ENCODE data around the gene ALDH6A1. TPM values are rescaled to one million over a fixed set of nuclear protein-coding genes. Genes with fewer than 3 reads are reported as not detected.

ALDH6A1 gene
- total RNA-seq, 2 donors from 2014 or later = 17.1 to 20.1 TPM

DNA sequence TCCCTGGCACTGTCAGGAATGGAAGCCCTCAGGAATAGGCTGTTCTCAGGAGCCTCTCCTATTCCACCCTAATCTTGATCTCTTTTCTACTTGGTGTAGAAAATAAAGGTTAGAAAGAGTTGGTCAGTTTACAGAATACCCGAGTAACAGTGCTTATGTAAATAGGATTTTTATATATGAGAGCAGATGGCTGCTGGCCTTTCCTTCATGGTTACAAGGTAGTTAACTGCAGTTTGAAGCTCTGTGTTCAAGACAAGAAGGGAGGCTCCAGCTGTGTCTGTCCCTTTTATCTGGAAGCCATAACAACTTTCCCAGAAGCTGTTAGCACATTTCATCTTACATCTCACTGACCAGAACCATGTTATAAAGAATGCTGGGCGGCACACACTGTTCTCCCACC is 42.0 kb downstream of the ALDH6A1 start:
- Histone ChIP-seq H3K27ac (no peak overlapping the region), H3K36me3 (replicated peaks in 1 of 2; ENCODE audit: insufficient read depth in 1 of 2, low read depth in 2 of 2) (no peaks in the 10 kb centered on the region), H3K4me1 (no peaks in the 10 kb centered on the region), H3K27me3 (no peaks in the 10 kb centered on the region), H3K4me3 (no peak overlapping the region), H3K9me3 (no peaks in the 10 kb centered on the region)
- intact Hi-C loops (cut with DNase I) = no loop called here
- TF ChIP-seq CTCF (IDR thresholded peaks at IDR 0.05) = no peak
- no peak for DNase-seq
- 60 to 75% methylated on average over 2 of the region's 2 CpGs for WGBS, 2 donors
- ATAC-seq = no peak

DNA sequence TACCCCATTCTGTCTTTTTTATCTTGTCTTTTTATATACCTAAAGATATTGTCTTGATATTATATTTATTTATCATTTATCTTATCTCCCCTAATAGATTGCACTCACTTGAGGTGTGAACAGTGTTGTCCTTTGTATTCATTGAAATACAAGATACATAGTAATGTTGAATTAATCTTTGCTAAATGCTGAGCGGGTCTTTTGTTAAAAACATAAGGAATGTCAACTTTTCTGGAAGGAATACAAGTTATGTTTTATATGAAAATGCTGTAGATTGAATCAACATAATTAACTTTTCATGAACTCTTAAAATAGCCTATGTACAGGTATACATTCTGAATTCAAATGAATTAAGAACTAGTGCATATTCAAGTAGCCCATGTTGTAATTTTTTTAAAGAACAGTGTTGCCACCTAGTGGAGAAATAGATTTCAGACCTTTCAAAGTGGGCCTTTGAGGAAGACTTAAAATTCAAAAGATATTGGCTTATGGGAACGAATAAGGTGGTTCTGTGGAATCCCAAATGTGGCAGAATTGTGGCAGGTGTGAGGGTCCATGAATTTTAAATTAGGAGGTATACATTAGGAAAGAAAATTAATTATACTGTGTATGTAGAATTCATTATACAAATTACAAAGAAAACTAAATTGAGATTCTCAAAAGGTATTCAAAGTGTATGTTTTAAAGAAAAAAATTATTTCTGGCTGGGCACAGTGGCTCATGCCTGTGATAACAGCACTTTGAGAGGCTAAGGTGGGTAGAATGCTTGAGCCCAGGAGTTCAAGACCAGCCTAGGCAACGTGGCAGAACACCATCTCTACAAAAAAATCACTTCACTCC is 46.0 kb downstream of the ALDH6A1 start:
- ATAC-seq (peak; percentile 48), DNase-seq (peak in 1 of 4 donors; percentile 21)
- TF ChIP-seq POLR2A (IDR thresholded peaks at IDR 0.05) = no peak
- TF ChIP-seq CTCF (IDR thresholded peaks at IDR 0.05) = peak; percentile 28 to 71 (median 64)
- Histone ChIP-seq H3K4me1 (no peaks in the 10 kb centered on the region), H3K36me3 (replicated peaks in 1 of 2; ENCODE audit: insufficient read depth in 1 of 2, low read depth in 2 of 2) (no peaks in the 10 kb centered on the region), H3K27me3 (no peaks in the 10 kb centered on the region), H3K9me3 (no peaks in the 10 kb centered on the region), H3K27ac (no peak overlapping the region), H3K4me3 (no peak overlapping the region)
- intact Hi-C loops (cut with DNase I) = loop anchor here (10.0 kb wide), 1 partner anchor 313 kb away; no protein-coding TSS in a partner anchor
- WGBS, 2 donors = 65 to 69% methylated on average over 3 of the region's 3 CpGs

DNA sequence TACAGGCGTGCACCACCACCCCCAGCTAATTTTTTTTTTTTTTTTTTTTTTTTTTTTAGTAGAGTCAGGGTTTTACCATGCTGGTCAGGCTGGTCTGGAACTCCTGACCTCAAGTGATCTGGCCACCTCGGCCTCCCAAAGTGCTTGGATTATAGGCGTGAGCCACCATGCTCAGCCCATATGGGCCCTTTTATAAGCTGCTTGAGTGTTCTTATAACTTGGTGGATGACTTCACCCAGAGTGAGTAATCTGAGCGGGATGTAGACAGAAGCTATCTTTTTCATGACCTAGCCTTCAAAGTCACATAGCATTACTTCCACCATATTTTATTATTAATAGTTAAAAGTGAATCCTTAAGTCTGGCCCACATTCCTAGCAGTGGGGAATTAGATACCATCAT is 48.7 kb downstream of the ALDH6A1 start:
- H3K27me3 ChIP-seq = no peaks in the 10 kb centered on the region
- no peak overlapping the region for H3K4me3 ChIP-seq
- no peaks in the 10 kb centered on the region for H3K9me3 ChIP-seq
- ATAC-seq (no peak), DNase-seq (no peak)
- no peaks in the 10 kb centered on the region for H3K4me1 ChIP-seq
- intact Hi-C loops (cut with DNase I) = loop anchor here (10.0 kb wide), 1 partner anchor 311 kb away; no protein-coding TSS in a partner anchor
- H3K27ac ChIP-seq = no peak overlapping the region
- no peaks in the 10 kb centered on the region for H3K36me3 ChIP-seq (replicated peaks in 1 of 2; ENCODE audit: insufficient read depth in 1 of 2, low read depth in 2 of 2)
- 71 to 94% methylated on average over 4 of the region's 4 CpGs for WGBS, 2 donors
- TF ChIP-seq POLR2A (IDR thresholded peaks at IDR 0.05) (no peak), CTCF (IDR thresholded peaks at IDR 0.05) (no peak)

- H3K4me1 ChIP-seq = no peaks in the 10 kb centered on the region
- no peaks in the 10 kb centered on the region for H3K36me3 ChIP-seq (replicated peaks in 1 of 2; ENCODE audit: insufficient read depth in 1 of 2, low read depth in 2 of 2)
- no peaks in the 10 kb centered on the region for H3K27me3 ChIP-seq
- H3K27ac ChIP-seq = no peak overlapping the region
- no peaks in the 10 kb centered on the region for H3K9me3 ChIP-seq
- H3K4me3 ChIP-seq = no peak overlapping the region
- WGBS, 2 donors = 83 to 85% methylated on average over 3 of the region's 3 CpGs
- ATAC-seq (no peak), DNase-seq (no peak)
- no peak for TF ChIP-seq POLR2A (IDR thresholded peaks at IDR 0.05)
- TF ChIP-seq CTCF (IDR thresholded peaks at IDR 0.05) = no peak
- intact Hi-C loops (cut with DNase I) = loop anchor here (10.0 kb wide), 1 partner anchor 310 kb away; no protein-coding TSS in a partner anchor
Measured at GRCh38 chr14:74034572-74034971, 49.7 kb downstream of the ALDH6A1 start.

- TF ChIP-seq CTCF (IDR thresholded peaks at IDR 0.05) = no peak
- no peak for TF ChIP-seq POLR2A (IDR thresholded peaks at IDR 0.05)
- DNase-seq = no peak
- no peak overlapping the region for H3K27ac ChIP-seq
- H3K4me1 ChIP-seq = no peaks in the 10 kb centered on the region
- H3K9me3 ChIP-seq = no peaks in the 10 kb centered on the region
- H3K27me3 ChIP-seq = no peaks in the 10 kb centered on the region
- intact Hi-C loops (cut with DNase I) = no loop called here
- H3K4me3 ChIP-seq = no peak overlapping the region
- no peak for ATAC-seq
- 95 to 97% methylated on average over 3 of the region's 3 CpGs for WGBS, 2 donors
- H3K36me3 ChIP-seq (replicated peaks in 1 of 2; ENCODE audit: insufficient read depth in 1 of 2, low read depth in 2 of 2) = no peaks in the 10 kb centered on the region
Measured at GRCh38 chr14:74029136-74029535, 55.1 kb downstream of the ALDH6A1 start.
